DMS79 (cell line): ENCODE results near the gene NOD2.

Source experiments
- DNase-seq: peaks from one replicate; lab custom pipeline; 2025; lab: John Stamatoyannopoulos, UW

NOD2 gene

GRCh38 chr16:50694206-50694605 lies 800 bp downstream of the NOD2 start:
- no peak for DNase-seq

GRCh38 chr16:50695017-50696000 lies 1.9 kb downstream of the NOD2 start:
- DNase-seq: no peak

DNA sequence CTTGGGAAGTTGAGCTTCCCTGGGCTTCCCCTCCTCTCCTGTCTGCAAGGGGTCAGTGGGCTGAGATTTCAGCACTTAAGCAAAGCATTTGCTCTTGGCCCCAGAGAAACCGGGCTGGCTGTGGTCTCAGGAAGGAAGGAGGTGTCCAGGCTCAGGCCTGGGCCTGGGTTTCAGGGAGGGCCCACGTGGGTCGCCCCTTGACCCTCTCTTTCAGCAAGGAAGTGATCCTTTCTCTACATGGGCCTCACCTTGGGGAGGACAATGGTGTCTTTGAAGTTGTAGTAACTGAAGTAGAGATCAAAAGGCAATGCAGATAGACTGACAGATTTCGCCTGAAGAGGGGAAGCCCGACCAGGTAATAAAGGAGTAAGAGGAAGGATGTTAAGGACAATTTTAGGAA lies 2.7 kb downstream of the NOD2 start:
- no peak for DNase-seq

DNA sequence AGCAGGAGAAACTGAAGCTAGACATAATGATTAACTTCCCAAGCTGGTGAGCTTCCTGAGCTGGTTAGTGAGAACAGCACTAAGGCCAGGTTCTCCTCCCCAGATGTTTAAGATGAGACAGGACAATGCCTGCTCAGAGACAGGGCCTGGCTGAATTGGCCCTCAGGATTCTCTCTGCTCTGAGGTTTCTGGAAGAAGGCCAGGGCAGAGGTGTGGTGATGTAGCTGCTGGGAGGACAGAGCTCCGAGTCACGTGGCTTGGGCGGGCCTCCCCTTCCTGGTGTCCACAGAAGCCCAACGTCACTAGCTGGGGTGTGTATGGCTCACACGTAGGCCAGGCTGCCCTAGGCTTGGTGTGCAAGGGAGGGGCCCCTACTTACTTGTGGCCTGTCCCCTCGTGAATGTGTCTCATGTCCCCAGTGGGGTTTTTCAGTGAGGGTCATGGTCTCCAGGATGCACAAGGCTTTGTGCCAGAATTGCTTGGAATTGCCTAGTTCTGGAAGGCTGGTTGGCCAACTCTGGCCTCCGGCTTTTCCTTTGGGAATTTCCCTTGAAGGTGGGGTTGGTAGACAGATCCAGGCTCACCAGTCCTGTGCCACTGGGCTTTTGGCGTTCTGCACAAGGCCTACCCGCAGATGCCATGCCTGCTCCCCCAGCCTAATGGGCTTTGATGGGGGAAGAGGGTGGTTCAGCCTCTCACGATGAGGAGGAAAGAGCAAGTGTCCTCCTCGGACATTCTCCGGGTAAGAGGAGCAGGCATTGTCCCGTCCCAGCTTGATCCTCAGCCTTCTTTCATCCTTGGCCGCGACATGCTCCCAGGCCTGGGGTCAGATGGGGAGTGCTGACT lies 3.4 kb downstream of the NOD2 start:
- no peak for DNase-seq

DNA sequence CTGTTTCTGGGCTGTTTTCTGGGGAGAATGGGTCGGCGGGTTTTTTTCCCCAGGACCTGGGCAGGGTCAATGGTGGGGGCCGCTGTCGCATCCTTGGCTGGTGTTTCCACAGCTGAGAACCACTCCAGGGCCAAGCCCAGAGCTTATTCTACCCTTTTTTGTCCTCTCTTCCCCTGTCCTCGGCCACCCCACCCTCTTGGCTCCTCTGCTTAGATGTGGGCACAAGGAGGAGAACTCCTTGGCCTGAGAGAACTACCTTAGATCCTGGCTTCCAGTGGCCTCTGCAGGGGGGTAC lies 4.0 kb downstream of the NOD2 start:
- DNase-seq: no peak

DNA sequence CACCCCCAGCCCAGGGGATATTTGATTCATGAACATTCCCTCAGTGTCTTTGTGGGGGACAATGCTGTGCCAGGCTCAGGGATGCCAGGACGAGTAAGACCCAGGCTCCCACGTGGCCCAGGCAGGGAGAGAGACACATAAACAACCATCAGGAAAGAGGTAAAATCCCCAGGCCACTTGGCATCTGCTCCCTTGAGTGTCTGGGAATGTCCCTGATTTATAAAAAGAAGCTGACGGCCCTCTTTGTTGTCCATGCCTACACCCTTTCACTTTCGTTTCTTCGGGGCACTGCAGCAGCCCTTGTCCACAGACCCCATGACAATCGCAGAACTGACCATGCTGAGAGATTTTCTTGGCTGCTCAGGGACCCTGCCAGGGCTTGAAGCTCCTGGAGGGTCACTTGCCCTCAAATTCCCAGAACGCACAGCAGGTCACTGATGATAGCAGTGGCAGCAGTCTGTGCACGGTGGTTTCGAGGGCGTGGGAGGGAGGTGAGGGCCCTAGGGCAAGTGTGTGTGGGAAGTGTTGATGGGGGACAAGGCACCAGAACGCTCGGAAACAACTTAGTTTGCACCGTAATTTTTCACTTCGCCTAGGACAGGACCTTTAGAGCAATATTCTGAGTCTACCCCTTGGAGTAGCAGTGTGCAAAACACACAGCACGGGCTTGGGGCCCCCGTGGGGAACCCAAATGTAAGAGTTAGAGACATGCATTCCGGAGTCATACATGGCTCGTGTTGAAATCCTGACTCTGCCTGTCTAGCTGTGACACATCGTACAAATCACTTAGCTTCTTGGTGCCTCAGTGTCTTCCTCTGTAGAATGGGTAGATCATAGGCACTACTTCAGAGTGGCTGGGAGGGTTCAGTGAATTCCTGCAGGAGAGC lies 4.7 kb downstream of the NOD2 start:
- no peak for DNase-seq

DNA sequence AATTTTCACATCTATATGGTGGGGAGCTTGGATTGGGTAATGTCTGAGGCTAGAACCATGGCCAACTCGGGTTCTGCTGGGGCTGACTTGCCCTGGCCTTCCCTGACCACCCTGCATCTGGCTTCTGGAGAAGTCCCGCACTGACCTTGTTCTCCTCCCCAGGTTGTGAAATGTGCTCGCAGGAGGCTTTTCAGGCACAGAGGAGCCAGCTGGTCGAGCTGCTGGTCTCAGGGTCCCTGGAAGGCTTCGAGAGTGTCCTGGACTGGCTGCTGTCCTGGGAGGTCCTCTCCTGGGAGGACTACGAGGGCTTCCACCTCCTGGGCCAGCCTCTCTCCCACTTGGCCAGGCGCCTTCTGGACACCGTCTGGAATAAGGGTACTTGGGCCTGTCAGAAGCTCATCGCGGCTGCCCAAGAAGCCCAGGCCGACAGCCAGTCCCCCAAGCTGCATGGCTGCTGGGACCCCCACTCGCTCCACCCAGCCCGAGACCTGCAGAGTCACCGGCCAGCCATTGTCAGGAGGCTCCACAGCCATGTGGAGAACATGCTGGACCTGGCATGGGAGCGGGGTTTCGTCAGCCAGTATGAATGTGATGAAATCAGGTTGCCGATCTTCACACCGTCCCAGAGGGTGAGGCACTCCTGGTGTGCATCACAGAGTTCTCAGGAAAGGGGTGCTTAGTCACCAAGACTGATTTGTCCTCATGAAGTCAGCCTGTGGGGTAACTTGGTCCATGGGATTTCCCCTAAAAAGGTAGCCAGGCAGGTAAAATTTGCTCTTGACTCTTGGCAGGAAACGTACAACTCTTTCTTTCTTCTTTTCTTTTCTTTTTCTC lies 6.1 kb downstream of the NOD2 start:
- DNase-seq: no peak

GRCh38 chr16:50702725-50703124 lies 9.3 kb downstream of the NOD2 start:
- no peak for DNase-seq

DNA sequence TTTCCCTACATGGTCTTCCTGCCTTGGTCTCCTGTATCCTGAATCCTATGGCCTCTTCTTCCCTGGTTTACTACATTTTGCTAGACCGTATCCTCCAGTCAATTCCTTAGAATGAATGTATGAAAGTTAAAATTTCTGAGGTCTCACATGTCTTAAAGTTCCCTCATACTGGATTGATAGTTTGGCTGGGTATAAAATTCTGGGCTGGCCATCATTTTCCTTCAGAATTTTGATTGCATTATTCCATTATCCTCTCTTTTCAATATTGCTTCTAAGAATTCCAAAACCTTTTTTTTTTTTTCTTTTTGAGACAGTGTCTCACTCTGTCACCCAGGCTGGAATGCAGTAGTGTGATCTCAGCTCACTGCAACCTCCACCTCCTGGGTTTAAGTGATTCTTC lies 10.8 kb downstream of the NOD2 start:
- DNase-seq: no peak

- no peak for DNase-seq
Observed at GRCh38 chr16:50705436-50706110, 12.2 kb downstream of the NOD2 start.

DNA sequence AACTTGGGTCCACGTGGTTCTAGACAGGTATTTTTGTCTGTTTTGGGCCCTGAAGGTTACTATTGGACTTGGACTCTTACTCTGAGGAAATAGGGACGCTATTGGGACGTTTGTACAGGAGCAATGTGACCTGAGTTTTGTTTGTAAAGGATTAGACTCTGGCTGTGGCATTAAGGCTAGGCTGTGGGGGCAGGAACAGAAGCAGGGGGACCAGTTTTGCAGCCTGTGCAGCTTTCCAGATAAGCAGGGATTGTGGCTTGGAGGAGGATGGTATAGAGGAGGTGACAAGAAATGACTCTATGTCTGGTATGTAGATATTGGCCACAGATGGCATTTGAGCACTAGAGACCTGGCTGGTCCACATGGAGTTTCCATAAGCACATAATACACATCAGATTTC lies 12.8 kb downstream of the NOD2 start:
- no peak for DNase-seq

- DNase-seq: no peak
Observed at GRCh38 chr16:50708373-50709060, 15.1 kb downstream of the NOD2 start.

DNA sequence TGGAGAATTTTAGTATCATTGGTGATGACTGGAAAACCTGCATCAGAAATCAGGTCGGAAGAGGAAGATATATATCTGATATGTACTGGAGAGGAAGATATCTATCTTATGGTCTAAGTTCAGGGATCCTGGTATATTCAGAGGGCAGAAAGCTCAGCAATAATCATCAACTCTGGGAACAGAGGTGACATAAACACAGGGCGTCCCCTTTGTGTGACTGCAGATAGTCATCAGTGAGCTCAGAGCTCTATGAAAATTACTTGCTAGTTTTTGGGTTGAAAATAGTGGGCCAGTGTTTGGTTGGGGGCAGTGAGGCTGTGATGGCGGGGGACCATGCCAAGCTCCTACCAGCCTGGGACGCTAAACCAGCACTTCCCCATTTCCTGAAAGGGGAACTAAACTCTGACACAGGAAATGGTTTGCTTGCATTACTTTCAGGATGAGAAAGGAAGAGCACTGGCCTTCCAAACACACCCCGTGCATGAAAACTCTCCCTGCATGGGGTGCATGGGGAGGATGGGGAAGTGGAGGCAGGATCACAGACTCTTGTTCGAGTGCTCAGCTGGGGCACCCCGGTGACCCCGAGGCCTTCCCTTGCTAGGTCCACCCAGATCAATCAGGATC lies 15.8 kb downstream of the NOD2 start:
- DNase-seq: no peak

GRCh38 chr16:50709980-50710379 lies 16.6 kb downstream of the NOD2 start:
- no peak for DNase-seq

DNA sequence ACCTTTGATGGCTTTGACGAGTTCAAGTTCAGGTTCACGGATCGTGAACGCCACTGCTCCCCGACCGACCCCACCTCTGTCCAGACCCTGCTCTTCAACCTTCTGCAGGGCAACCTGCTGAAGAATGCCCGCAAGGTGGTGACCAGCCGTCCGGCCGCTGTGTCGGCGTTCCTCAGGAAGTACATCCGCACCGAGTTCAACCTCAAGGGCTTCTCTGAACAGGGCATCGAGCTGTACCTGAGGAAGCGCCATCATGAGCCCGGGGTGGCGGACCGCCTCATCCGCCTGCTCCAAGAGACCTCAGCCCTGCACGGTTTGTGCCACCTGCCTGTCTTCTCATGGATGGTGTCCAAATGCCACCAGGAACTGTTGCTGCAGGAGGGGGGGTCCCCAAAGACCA lies 17.6 kb downstream of the NOD2 start:
- no peak for DNase-seq

DNA sequence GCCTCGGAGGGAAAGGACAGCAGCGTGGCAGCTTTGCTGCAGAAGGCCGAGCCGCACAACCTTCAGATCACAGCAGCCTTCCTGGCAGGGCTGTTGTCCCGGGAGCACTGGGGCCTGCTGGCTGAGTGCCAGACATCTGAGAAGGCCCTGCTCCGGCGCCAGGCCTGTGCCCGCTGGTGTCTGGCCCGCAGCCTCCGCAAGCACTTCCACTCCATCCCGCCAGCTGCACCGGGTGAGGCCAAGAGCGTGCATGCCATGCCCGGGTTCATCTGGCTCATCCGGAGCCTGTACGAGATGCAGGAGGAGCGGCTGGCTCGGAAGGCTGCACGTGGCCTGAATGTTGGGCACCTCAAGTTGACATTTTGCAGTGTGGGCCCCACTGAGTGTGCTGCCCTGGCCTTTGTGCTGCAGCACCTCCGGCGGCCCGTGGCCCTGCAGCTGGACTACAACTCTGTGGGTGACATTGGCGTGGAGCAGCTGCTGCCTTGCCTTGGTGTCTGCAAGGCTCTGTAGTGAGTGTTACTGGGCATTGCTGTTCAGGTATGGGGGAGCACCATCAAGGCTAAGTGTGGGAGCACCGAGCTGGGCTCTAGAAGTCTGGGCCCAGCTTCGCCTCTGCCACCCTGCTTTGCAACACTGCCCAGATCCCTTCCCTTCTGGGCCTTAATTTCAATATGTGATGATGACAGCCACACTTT lies 18.6 kb downstream of the NOD2 start:
- DNase-seq: peak; percentile 21

- DNase-seq: no peak
Observed at GRCh38 chr16:50712560-50712898, 19.1 kb downstream of the NOD2 start.

DNA sequence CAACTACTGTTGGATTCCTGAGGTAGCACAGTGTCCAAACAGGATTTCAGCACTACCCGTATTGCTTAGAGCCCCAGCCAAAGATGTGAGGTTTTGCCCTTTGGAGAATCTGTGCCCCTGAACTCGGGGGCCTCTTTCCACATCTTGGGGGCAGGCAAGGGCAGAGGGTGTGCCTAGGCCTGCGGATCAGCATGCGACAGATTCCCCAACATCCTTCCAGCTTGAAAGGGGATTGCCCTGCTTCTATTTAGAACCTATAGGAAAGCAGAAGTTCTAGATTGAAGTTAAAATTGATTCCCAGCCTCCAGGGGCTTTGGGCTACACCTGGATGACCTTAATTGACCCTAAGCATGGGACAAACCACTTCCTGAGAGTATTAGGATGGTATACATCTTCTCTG lies 19.6 kb downstream of the NOD2 start:
- no peak for DNase-seq

- DNase-seq: no peak
Observed at GRCh38 chr16:50717091-50717490, 23.7 kb downstream of the NOD2 start.
